NB4 (cell line): Measurements from ENCODE around the gene KIRREL1.

Experiments
- MYC ChIP-seq: IDR thresholded peaks from 2 replicates; pipeline ENCODE4 v1.6.1; 2011; ENCODE audit warnings: low read depth, low read length
- TF ChIP-seq, protein P1 (sequence below): IDR thresholded peaks from one replicate; pipeline ENCODE4 v1.5.1; 2012; ENCODE audit warnings: low read depth, low read length
- TF ChIP-seq, protein P2 (sequence below): IDR thresholded peaks from 2 replicates; pipeline ENCODE4 v1.6.1; 2011; ENCODE audit warnings: low read depth, low read length

DNA sequence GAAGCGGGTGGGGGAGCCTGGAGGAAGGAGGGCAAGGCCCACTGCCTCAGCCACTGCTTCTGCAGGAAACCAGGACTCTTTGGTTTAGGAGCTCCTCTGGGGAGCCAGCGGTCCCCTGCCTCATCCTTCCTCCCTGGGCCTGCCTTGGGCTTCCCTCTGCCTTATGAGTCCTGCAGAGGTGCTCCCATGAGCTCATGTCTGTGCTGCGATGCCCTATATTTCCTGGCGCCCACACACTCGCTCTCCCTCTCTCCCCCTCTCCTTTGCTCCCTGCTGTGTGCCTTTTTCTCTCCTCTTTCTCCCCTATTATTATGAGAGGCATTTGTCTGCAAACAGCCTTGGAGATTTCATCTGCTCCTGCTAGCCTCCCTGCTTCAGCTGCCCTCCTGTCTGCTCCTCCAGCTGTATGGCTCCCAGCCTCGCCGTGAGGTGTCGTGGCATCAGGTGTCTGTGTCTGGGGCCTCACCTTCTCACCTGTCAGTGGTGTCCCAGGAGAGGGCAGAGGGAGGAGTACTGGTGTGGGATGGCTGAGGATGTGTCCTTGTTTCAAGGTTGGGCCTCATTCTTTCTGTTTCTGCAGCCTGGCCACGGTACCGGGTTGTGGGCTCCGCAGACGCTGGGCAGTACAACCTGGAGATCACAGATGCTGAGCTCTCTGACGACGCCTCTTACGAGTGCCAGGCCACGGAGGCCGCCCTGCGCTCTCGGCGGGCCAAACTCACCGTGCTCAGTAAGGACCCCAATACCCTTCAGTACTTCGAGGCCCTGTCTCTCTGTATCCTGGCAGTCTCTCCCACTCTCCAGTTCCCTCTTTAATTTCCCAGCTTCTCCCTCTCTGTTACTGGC is 84.2 kb downstream of the KIRREL1 start:
- TF ChIP-seq, protein P1, sequence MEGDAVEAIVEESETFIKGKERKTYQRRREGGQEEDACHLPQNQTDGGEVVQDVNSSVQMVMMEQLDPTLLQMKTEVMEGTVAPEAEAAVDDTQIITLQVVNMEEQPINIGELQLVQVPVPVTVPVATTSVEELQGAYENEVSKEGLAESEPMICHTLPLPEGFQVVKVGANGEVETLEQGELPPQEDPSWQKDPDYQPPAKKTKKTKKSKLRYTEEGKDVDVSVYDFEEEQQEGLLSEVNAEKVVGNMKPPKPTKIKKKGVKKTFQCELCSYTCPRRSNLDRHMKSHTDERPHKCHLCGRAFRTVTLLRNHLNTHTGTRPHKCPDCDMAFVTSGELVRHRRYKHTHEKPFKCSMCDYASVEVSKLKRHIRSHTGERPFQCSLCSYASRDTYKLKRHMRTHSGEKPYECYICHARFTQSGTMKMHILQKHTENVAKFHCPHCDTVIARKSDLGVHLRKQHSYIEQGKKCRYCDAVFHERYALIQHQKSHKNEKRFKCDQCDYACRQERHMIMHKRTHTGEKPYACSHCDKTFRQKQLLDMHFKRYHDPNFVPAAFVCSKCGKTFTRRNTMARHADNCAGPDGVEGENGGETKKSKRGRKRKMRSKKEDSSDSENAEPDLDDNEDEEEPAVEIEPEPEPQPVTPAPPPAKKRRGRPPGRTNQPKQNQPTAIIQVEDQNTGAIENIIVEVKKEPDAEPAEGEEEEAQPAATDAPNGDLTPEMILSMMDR = no peak
- TF ChIP-seq, protein P2, sequence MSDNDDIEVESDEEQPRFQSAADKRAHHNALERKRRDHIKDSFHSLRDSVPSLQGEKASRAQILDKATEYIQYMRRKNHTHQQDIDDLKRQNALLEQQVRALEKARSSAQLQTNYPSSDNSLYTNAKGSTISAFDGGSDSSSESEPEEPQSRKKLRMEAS = no peak
- no peak for TF ChIP-seq MYC
